CD4-positive, alpha-beta T cell treated with Interleukin-17A for 1 hour (primary cell): ENCODE results near the gene TMEM185A.
A peak's percentile ranks its signal among the peaks of the same experiment; 100 is the strongest.
"Not testable (repeated sequence)": the region's sequence is repeated elsewhere in the genome, so short reads cannot be mapped to it uniquely, and the experiment has no call there.

Experiments
- DNase-seq: peaks from one replicate; pipeline ENCODE4 v3.0.0-alpha.2; 2020

The TMEM185A gene

GRCh38 chrX:149550454-149550853 is 81.1 kb downstream of the TMEM185A start:
- peak; percentile 10 for DNase-seq

- DNase-seq = not testable (repeated sequence)
These were observed 81.9 kb downstream of the TMEM185A start, which contains the start of gene HSFX3 for GRCh38 chrX:149549701-149550100. HSFX3 (minus strand) TSS chrX:149549924; CDS start chrX:149549852, 72 bp downstream.

GRCh38 chrX:149547782-149548181 is 83.8 kb downstream of the TMEM185A start:
- not testable (repeated sequence) for DNase-seq

- DNase-seq = not testable (repeated sequence)
These were observed 84.6 kb downstream of the TMEM185A start for GRCh38 chrX:149546962-149547361.
